Measurements from ENCODE around the gene RABGGTA.
A peak's percentile ranks its signal among the peaks of the same experiment; 100 is the strongest.

Gene RABGGTA

GRCh38 chr14:24300326-24300980 lies 29.1 kb upstream of the RABGGTA start:
- DNase-seq = no peak

GRCh38 chr14:24299255-24300191 lies 28.1 kb upstream of the RABGGTA start, which contains the start of the genes DHRS1 and NOP9:
TSS of gene DHRS1 (minus strand) at chr14:24299780. CDS start at chr14:24299106, 674 bp downstream.
TSS of gene NOP9 (plus strand) at chr14:24299850. CDS start at chr14:24299955, 105 bp downstream.
- DNase-seq = peak; percentile 85

GRCh38 chr14:24298892-24299254 lies 27.5 kb upstream of the RABGGTA start:
- peak; percentile 62 for DNase-seq

GRCh38 chr14:24297190-24297964 lies 26.0 kb upstream of the RABGGTA start:
- DNase-seq = peak; percentile 30

GRCh38 chr14:24296341-24297157 lies 25.2 kb upstream of the RABGGTA start:
- peak; percentile 94 for DNase-seq

- DNase-seq = no peak
Observed at GRCh38 chr14:24293525-24293924, 22.1 kb upstream of the RABGGTA start.

GRCh38 chr14:24292118-24292807 lies 20.9 kb upstream of the RABGGTA start:
- DNase-seq = no peak

GRCh38 chr14:24291446-24292117 lies 20.2 kb upstream of the RABGGTA start:
- no peak for DNase-seq

GRCh38 chr14:24290746-24291145 lies 19.3 kb upstream of the RABGGTA start:
- DNase-seq = no peak

- no peak for DNase-seq
Observed at GRCh38 chr14:24289649-24290280, 18.4 kb upstream of the RABGGTA start.

- no peak for DNase-seq
Observed at GRCh38 chr14:24286996-24287395, 15.6 kb upstream of the RABGGTA start.

- DNase-seq = no peak
Observed at GRCh38 chr14:24285351-24285750, 14.0 kb upstream of the RABGGTA start.

GRCh38 chr14:24284501-24285035 lies 13.2 kb upstream of the RABGGTA start:
- no peak for DNase-seq

GRCh38 chr14:24283796-24284460 lies 12.5 kb upstream of the RABGGTA start:
- no peak for DNase-seq

GRCh38 chr14:24282736-24283135 lies 11.3 kb upstream of the RABGGTA start:
- no peak for DNase-seq

- DNase-seq = no peak
Observed at GRCh38 chr14:24281636-24282035, 10.2 kb upstream of the RABGGTA start.

GRCh38 chr14:24280797-24281460 lies 9.5 kb upstream of the RABGGTA start:
- no peak for DNase-seq

GRCh38 chr14:24279301-24280186 lies 8.1 kb upstream of the RABGGTA start:
- DNase-seq = peak; percentile 12

Data from fibroblast of skin of back (primary cell).